OCI-LY7 (cell line): ENCODE data around the gene SH3TC1. TPM values are rescaled to one million over a fixed set of nuclear protein-coding genes. Genes with fewer than 3 reads are reported as not detected.

ENCODE experiments used
- BruUV-seq: library from RNA; stranded (reverse); fragments of 400-500 nt; replicated peaks from 2 replicates; lab custom pipeline; 2021; lab: Mats Ljungman, UMichigan
- CTCF ChIA-PET: fragments of 300-600 bp; sonication (Branson Sonifier 250); formaldehyde crosslinking; loops from one replicate; lab custom pipeline; 2022; ENCODE audit warnings: antibody characterized with exemption; ENCODE audit not compliant: unreplicated experiment; lab: Charles Lee
- POLR2A ChIA-PET: fragments of 300-600 bp; sonication (Branson Sonifier 250); formaldehyde crosslinking; loops from one replicate; lab custom pipeline; 2022; ENCODE audit warnings: antibody characterized with exemption; lab: Charles Lee
- DNase-seq: peaks from one replicate; pipeline ENCODE4 v3.0.0-alpha.2; 2015; ENCODE audit warnings: low spot score
- H2AFZ ChIP-seq: fragments of 200-600 bp; sonication (generic), shearing (Covaris generic); 2 replicates; pipeline ENCODE4 v1.6.1; 2014; ENCODE audit warnings: mild to moderate bottlenecking, antibody characterized with exemption, low read length, moderate library complexity
- H3K27ac ChIP-seq: fragments of 200-600 bp; sonication (generic); 2 replicates; pipeline ENCODE4 v1.5.1; 2014; ENCODE audit warnings: mixed run types, low read depth, mild to moderate bottlenecking, moderate library complexity, low read length, inconsistent platforms; ENCODE audit not compliant: poor library complexity, severe bottlenecking
- H3K36me3 ChIP-seq: fragments of 200-600 bp; sonication (generic); 2 replicates; pipeline ENCODE4 v1.6.1; 2014; ENCODE audit warnings: mild to moderate bottlenecking, antibody characterized with exemption, low read length, moderate library complexity, mixed read lengths; ENCODE audit not compliant: insufficient read depth
- H3K4me1 ChIP-seq: fragments of 200-600 bp; sonication (generic); 2 replicates; pipeline ENCODE4 v1.5.1; 2014; ENCODE audit warnings: mild to moderate bottlenecking, low read length; ENCODE audit not compliant: insufficient read depth, poor library complexity, severe bottlenecking
- H3K4me2 ChIP-seq: fragments of 200-600 bp; sonication (generic); 2 replicates; pipeline ENCODE4 v1.6.1; 2014; ENCODE audit warnings: mild to moderate bottlenecking, low read length
- H3K4me3 ChIP-seq: fragments of 200-600 bp; sonication (generic); 2 replicates; pipeline ENCODE4 v1.5.1; 2014; ENCODE audit warnings: mild to moderate bottlenecking, low read depth, low read length; ENCODE audit not compliant: poor library complexity, severe bottlenecking
- H3K79me2 ChIP-seq: fragments of 200-600 bp; sonication (generic); 2 replicates; pipeline ENCODE4 v1.6.1; 2016; ENCODE audit warnings: low read depth, mild to moderate bottlenecking, low read length, moderate library complexity, mixed read lengths; ENCODE audit not compliant: insufficient read depth
- H3K9me2 ChIP-seq: fragments of 200-600 bp; sonication (generic); 2 replicates; pipeline ENCODE4 v1.6.1; 2016; ENCODE audit warnings: mild to moderate bottlenecking, low read length, mixed read lengths; ENCODE audit not compliant: insufficient read depth
- H3K9me3 ChIP-seq: fragments of 200-600 bp; sonication (generic); 2 replicates; pipeline ENCODE4 v1.6.1; 2014; ENCODE audit warnings: mild to moderate bottlenecking, mixed run types, low read length, mixed read lengths
- H4K20me1 ChIP-seq: fragments of 200-600 bp; sonication (generic); 2 replicates; pipeline ENCODE4 v1.6.1; 2014; ENCODE audit warnings: mild to moderate bottlenecking, antibody characterized with exemption, low read length, moderate library complexity, mixed read lengths; ENCODE audit not compliant: insufficient read depth
- CTCF ChIP-seq: fragments of 200-600 bp; sonication (generic); conservative IDR thresholded peaks from 2 replicates; pipeline ENCODE4 v1.5.1; 2014; ENCODE audit warnings: mild to moderate bottlenecking, antibody characterized with exemption, low read length, moderate library complexity, mixed read lengths
- EZH2phosphoT487 ChIP-seq: fragments of 200-600 bp; sonication (generic); IDR thresholded peaks from 2 replicates; pipeline ENCODE4 v1.6.1; 2018; ENCODE audit warnings: low read depth, borderline replicate concordance, mild to moderate bottlenecking, mixed run types, antibody characterized with exemption, low read length, moderate library complexity, mixed read lengths
- intact Hi-C: fragments of 100-400 bp; cut with micrococcal nuclease; formaldehyde crosslinking; loops from one replicate; pipeline ENCODE4 v1.10.0; 2022; ENCODE audit not compliant: unreplicated experiment
- total RNA-seq, 2 experiments: library from RNA; depleted of rRNA in 1 of 2; stranded (reverse); fragments of >200 nt in 1 of 2; shearing (Covaris generic) in 1 of 2; gene quantifications; 2 replicates each; pipeline ENCODE4 v1.2.3, GENCODE V29; 2014 to 2022

The SH3TC1 gene
- total RNA-seq, 2 experiments from 2014 or later = 17.5 to 42.4 TPM

- no peak overlapping the region; the same call in 1 of the 2 replicates for H3K4me2 ChIP-seq
- intact Hi-C loops = no loop called here
- H3K9me3 ChIP-seq = no peaks in the 10 kb centered on the region
- no peaks in the 10 kb centered on the region for H4K20me1 ChIP-seq
- H3K4me3 ChIP-seq = no peak overlapping the region
- BruUV-seq = no TSS peak
- no peak overlapping the region for H2AFZ ChIP-seq
- H3K9me2 ChIP-seq = no peaks in the 10 kb centered on the region
- no peaks in the 10 kb centered on the region for H3K36me3 ChIP-seq
- H3K27ac ChIP-seq = no peak overlapping the region
- CTCF ChIA-PET = no interaction called here
- TF ChIP-seq EZH2phosphoT487 (no peak), CTCF (no peak)
- POLR2A ChIA-PET = no interaction called here
- H3K4me1 ChIP-seq = peaks cover 22% of the 10 kb centered on the region
- DNase-seq = peak; percentile 29
- H3K79me2 ChIP-seq = no peaks in the 10 kb centered on the region
These were observed 6.9 kb downstream of the SH3TC1 start for GRCh38 chr4:8205749-8206611.

GRCh38 chr4:8207314-8207713, 8.2 kb downstream of the SH3TC1 start:
- Histone ChIP-seq H3K79me2 (no peaks in the 10 kb centered on the region), H3K9me2 (no peaks in the 10 kb centered on the region), H3K27ac (no peak overlapping the region), H3K4me3 (no peak overlapping the region), H3K9me3 (no peaks in the 10 kb centered on the region), H3K4me2 (no peak overlapping the region), H3K36me3 (no peaks in the 10 kb centered on the region), H2AFZ (no peak overlapping the region), H3K4me1 (peaks cover 9% of the 10 kb centered on the region), H4K20me1 (no peaks in the 10 kb centered on the region)
- CTCF ChIA-PET = no interaction called here
- POLR2A ChIA-PET = interaction anchor here (0.9 kb wide), 1 partner anchor 14 kb away, joined by 3 read pairs; no protein-coding TSS in a partner anchor
- no peak for DNase-seq
- BruUV-seq = no TSS peak
- no peak for TF ChIP-seq CTCF
- TF ChIP-seq EZH2phosphoT487 = no peak
- intact Hi-C loops = no loop called here

- Histone ChIP-seq H3K9me2 (no peaks in the 10 kb centered on the region), H4K20me1 (no peaks in the 10 kb centered on the region), H3K36me3 (no peaks in the 10 kb centered on the region), H3K79me2 (no peaks in the 10 kb centered on the region), H3K4me3 (no peak overlapping the region), H3K27ac (no peak overlapping the region), H3K4me2 (no peak overlapping the region), H3K9me3 (no peaks in the 10 kb centered on the region), H2AFZ (no peak overlapping the region), H3K4me1 (no peaks in the 10 kb centered on the region)
- intact Hi-C loops = no loop called here
- BruUV-seq = no TSS peak
- POLR2A ChIA-PET = no interaction called here
- DNase-seq = no peak
- CTCF ChIA-PET = no interaction called here
- TF ChIP-seq EZH2phosphoT487 = no peak
- TF ChIP-seq CTCF = no peak
These were observed 9.5 kb downstream of the SH3TC1 start for GRCh38 chr4:8208565-8208964.
